WTC11 (cell line): ENCODE measurements around the gene LRRN4CL.

Source experiments
- ARID4B ChIP-seq: sonication (generic); formaldehyde crosslinking; IDR thresholded peaks from 2 replicates; pipeline ENCODE4 v1.8.0; 2023; ENCODE audit warnings: missing genetic modification reagents, mild to moderate bottlenecking, borderline replicate concordance
- CTCF ChIP-seq: fragments of 200-600 bp; IDR thresholded peaks from 2 replicates; pipeline ENCODE4 v1.8.0; 2022; ENCODE audit warnings: antibody characterized with exemption

GRCh38 chr11:62654297-62654696, 35.0 kb downstream of the LRRN4CL start:
- TF ChIP-seq ARID4B (no peak), CTCF (no peak)
